Left renal cortex interstitium (tissue), 4 donors: ENCODE measurements around the gene IL22RA1. TPM values are rescaled to one million over a fixed set of nuclear protein-coding genes. Genes with fewer than 3 reads are reported as not detected.

Experiments
- DNase-seq, 4 donors: peaks; one replicate each; pipeline ENCODE4 v3.0.0-alpha.2; 2013; ENCODE audit warnings: low read depth in 4 of 4, low spot score in 2 of 4, missing footprints in 1 of 4
- polyA plus RNA-seq, 4 donors: library from polyadenylated mRNA; unstranded; fragments of 120-200 nt; gene quantifications; one replicate each; pipeline ENCODE4 v1.2.1, GENCODE V29; 2013; ENCODE audit not compliant: insufficient read length in 4 of 4

Gene IL22RA1
- polyA plus RNA-seq, 4 donors, result 2.8 to 3.9 (median 3.6) TPM

GRCh38 chr1:24101796-24102586 lies 40.9 kb downstream of the IL22RA1 start:
- no peak for DNase-seq

- no peak for DNase-seq
Measured at GRCh38 chr1:24100945-24101737, 41.8 kb downstream of the IL22RA1 start.

- DNase-seq, result no peak
Measured at GRCh38 chr1:24098943-24099638, 43.8 kb downstream of the IL22RA1 start.

- no peak for DNase-seq
Measured at GRCh38 chr1:24098102-24098501, 44.8 kb downstream of the IL22RA1 start.

- no peak for DNase-seq
Measured at GRCh38 chr1:24097663-24098062, 45.3 kb downstream of the IL22RA1 start.

GRCh38 chr1:24096739-24097103 lies 46.2 kb downstream of the IL22RA1 start:
- DNase-seq, result no peak

GRCh38 chr1:24096009-24096738 lies 46.8 kb downstream of the IL22RA1 start:
- no peak for DNase-seq

GRCh38 chr1:24095140-24095859 lies 47.6 kb downstream of the IL22RA1 start:
- DNase-seq, result no peak

- no peak for DNase-seq
Measured at GRCh38 chr1:24094554-24094953, 48.4 kb downstream of the IL22RA1 start.

GRCh38 chr1:24093732-24094131 lies 49.2 kb downstream of the IL22RA1 start:
- DNase-seq, result no peak

- DNase-seq, result no peak
Measured at GRCh38 chr1:24092979-24093378, 50.0 kb downstream of the IL22RA1 start.

- DNase-seq, result no peak
Measured at GRCh38 chr1:24091971-24092482, 50.9 kb downstream of the IL22RA1 start.

GRCh38 chr1:24090736-24091135 lies 52.2 kb downstream of the IL22RA1 start:
- no peak for DNase-seq

- no peak for DNase-seq
Measured at GRCh38 chr1:24089743-24090555, 53.0 kb downstream of the IL22RA1 start.

GRCh38 chr1:24089027-24089742 lies 53.8 kb downstream of the IL22RA1 start:
- DNase-seq, result no peak

GRCh38 chr1:24086466-24086865 lies 56.5 kb downstream of the IL22RA1 start:
- no peak for DNase-seq

GRCh38 chr1:24085546-24085945 lies 57.4 kb downstream of the IL22RA1 start:
- DNase-seq, result no peak

- no peak for DNase-seq
Measured at GRCh38 chr1:24085007-24085406, 57.9 kb downstream of the IL22RA1 start.
